ENCODE data around the gene PRRT2.
A peak's percentile ranks its signal among the peaks of the same experiment; 100 is the strongest.
"Not testable (repeated sequence)": the region's sequence is repeated elsewhere in the genome, so short reads cannot be mapped to it uniquely, and the experiment has no call there.

PRRT2 gene

DNA sequence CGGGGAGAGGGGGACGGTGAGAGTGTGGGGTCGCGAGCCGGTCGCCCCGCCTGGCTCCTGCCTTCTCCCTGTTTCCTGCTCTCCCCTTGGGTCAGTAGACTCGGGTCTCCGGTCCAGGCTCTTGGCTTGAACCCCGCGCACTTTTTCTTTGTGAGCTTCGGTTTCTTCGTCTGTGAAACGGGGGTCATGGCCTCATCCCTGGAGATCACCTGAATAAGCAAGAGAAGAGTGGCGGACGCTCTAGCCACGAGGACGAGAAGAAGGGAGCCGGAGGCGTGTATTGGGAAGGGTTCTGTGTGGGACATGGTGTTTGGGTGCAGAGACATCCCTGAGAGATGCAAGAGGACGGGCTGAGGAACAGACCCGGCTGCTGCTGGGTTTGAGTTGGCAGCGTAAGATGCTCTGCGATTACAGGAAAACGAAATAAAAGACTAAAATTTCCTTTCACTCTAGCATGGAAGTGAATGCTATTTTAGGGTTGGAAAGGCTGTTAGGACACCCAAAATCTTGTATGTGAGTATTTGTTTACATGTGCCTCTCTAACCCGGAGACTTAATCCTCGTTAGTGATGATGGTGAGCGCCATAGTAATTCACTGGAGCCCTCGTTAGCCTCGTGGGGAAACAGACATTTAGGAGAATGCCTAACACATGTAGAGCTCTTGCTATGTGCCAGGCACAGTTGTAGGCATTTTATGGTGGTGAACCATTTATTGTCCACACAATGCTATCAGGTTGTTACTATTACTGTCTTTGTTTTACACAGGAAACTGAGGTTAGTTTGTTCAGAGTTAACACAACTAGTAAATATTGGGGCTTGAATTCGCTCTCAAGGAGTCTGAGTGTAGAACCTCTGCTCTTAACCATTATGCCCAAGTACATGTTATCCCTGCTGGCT is 20.8 kb upstream of the PRRT2 start:
- DNase-seq: no peak

DNA sequence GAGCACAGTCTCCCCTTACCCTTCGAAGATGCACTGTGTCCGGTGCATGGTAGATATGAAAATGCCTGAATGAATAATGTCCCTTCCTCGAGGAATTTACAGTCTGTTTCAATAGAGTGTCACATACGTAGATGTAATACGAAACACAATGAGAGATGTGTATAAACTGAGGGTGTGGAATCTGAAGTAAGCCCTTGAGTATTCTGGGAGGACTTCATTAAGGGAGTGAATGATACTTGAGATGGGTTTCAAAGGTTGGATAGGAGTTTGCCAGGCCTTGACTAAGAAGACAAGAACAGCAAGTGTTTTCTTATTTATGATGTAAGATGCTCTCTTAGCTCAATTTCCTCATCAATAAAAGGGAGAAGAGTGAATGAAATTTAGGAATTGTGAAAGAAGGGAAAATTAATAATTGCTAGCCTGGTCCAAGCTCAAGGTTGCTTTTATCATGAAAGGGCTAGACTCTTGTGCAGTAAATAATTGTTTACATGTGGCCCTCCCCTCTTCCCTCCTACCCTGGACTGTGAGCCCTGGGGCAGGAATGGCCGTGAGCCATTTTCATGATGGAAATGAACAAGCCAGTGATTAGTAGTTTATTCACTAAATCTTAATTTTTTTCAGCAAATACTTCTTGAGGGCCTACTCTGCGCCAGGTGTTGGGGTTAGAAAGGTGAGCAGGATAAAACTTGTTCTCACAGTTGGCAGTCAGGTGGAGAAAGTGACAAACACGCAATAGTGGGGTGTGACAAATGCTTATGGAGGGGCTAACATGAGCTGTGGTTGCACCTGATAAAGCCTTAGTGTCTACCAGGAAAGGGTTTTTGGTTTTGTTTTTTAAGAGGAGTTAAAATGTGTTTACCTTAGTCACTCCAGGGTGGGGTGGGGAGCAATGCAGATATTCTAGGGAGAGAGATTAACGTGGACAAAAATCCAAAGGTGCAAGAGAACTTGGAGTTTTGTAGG is 19.9 kb upstream of the PRRT2 start:
- no peak for DNase-seq

DNA sequence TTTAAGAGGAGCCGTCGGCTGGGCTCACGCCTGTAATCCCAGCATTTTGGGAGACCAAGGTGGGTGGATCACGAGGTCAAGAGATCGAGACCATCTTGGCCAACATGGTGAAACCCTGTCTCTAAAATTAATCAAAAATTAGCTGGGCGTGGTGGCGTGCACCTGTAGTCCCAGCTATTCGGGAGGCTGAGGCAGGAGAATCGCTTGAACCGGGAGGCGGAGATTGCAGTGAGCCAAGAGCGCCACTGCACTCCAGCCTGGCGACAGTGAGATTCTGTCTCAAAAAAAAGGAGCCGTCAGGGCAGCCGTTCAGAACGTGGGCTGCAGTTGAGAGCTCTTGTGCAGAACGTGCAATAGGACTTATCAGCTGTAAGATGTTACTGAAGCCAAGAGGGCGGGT is 18.8 kb upstream of the PRRT2 start:
- not testable (repeated sequence) for DNase-seq

DNA sequence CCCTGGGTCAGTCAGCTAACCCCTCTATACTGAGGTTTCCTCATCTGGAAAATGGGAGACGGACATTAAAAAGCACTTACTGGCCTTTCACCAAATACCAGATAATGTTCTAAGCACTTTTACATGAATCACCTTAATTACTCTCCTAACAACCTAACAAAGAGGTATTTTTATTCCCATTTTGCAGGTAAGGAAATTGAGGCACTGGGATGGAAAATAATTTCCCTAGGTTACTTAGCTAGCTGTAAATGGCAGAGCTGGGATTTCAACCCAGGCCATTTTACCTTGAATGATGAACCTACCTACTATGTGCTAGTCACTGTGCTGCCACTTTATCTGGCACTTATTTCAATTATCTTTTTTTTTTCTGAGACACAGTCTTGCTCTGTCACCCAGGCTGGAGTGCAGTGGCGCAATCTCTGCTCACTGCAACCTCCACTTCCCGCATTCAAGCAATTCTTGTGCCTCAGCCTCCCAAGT is 17.7 kb upstream of the PRRT2 start:
- no peak for DNase-seq

DNA sequence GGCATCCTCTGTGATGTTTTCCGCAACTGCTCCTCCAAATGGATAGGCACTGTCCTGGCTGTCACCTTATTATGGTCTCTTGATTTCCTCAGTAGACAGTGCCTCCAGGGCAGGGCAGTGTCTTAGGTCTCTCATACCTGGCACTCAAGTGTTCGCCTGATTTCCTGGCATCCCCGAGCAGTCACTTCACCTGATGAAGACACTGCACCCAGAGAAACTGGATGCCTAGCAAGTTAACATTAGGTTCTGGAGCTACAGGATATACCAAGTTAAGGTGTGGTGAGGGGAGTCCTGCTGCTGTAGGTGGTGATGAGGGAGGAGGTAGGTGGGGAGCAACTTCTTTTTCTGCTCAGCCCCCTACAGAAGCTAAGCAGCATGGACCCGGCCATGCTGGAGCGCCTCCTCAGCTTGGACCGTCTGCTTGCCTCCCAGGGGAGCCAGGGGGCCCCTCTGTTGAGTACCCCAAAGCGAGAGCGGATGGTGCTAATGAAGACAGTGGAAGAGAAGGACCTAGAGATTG is 9.5 kb upstream of the PRRT2 start:
- no peak for DNase-seq

DNA sequence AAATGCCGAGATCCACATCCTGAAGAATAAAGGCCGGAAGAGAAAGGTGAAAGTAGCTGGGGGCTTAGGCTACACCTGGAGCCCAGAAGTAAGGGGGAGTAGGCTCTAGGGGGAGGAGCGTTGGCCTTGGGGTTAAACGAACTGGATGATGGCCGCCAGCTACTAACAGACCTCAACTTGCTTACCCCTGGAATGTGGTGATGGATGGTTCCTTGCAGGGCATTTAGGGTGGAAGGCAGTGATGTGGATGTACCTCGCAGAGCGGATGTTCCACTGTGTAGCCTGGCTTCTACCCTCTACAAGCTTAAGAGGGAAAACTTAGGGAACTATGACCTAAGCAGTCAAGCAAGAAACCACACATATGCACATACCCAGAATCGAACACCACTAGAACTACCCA is 8.0 kb upstream of the PRRT2 start:
- DNase-seq: no peak

DNA sequence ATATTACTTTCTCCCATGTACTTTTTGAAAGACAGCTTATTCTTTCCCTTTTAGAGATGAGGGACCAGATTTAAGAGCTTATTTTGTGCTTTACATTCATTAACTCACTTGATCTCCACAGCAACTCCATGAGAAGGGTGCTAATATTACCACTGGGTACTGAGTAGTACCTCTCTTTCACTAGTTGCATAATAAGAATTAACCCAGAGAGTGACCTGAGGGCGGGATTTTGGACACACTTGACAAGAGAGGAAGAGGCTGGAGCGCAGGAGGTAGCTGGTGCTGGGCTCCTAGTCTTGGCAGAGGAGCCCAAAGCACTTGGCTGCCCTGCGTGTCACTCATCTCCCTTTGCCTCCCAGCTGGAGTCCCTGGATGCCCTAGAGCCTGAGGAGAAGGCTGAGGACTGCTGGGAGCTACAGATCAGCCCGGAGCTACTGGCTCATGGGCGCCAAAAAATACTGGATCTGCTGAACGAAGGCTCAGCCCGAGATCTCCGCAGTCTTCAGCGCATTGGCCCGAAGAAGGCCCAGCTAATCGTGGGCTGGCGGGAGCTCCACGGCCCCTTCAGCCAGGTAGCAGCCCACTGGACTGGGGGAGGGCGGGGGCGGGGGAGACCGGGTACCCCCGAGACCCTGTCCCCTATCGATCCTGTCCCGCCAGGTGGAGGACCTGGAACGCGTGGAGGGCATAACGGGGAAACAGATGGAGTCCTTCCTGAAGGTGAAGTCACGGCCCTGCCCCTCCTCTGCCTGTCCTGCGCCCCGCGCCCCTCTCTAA is 7.3 kb upstream of the PRRT2 start:
- no peak for DNase-seq

DNA sequence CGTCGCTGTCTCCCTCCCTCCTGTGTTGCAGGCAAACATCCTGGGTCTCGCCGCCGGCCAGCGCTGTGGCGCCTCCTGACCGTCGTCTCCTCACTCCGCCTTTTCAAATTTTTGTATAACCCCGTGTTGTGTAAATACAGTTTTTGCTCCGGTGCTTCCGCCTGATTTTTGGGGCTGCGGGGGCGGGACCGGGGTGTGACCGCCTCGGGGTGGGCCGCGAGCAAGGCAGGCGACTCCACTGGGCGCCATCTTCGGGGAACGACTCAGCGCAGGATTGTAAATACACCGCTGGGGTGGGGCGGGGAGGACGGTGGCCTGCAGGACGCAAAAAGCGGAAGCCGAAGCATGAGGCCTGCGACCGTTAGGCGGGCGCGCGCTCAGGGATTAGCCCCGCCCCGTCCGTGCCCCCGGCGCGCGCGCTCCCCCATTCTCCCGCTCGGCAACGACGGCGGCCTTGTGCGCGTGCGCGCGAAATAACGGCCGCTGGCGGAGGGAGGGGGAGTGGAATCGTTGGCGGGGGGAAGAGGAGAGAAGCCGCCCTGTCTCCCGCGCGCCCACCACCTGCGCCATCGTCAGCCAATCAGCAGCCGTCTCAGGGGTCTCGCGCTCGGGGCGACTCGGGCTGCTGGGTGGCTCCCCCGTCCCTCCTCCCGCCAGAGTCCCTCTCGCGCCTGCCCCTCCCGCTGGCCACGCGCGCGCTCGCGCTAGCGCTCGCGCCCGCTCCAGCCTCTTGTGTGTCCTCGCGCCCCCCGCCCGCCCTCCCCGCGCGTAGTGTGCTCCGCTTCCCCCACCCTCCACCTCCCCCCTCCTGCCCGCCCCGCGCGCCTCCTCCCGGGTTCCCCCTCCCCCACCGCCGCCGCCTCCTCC is 6.5 kb upstream of the PRRT2 start:
- peak; percentile 95 for DNase-seq

DNA sequence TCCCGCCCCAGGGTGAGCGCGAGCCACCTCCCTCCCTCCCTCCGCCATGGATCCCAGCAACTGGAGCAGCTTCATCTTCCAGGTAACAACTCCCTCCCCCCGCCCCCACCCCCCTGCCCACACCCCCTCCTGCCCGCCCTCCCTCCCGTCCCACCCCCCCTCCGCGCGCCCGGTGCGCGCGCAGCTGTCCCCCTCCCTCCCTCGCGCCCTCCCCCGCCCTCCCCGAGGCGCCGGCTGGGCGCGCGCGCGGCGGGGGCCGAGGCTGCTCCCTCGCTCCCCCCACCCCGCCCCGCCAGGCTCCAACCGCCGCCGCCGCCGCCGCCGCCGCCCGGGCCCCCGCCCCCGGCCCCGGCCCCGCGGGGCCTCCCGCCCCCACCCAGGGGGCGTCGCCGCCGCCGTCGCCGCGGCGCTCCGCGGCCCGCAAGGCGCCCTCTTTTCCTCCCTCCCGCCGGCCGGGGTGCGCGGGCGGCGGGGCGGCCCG is 5.9 kb upstream of the PRRT2 start, which contains the start of gene MAZ:
Gene MAZ, plus strand, starts transcription at position 431 of the 481 bp plus-strand sequence. CDS start 173 bp downstream, outside the sequence.
- no peak for DNase-seq

DNA sequence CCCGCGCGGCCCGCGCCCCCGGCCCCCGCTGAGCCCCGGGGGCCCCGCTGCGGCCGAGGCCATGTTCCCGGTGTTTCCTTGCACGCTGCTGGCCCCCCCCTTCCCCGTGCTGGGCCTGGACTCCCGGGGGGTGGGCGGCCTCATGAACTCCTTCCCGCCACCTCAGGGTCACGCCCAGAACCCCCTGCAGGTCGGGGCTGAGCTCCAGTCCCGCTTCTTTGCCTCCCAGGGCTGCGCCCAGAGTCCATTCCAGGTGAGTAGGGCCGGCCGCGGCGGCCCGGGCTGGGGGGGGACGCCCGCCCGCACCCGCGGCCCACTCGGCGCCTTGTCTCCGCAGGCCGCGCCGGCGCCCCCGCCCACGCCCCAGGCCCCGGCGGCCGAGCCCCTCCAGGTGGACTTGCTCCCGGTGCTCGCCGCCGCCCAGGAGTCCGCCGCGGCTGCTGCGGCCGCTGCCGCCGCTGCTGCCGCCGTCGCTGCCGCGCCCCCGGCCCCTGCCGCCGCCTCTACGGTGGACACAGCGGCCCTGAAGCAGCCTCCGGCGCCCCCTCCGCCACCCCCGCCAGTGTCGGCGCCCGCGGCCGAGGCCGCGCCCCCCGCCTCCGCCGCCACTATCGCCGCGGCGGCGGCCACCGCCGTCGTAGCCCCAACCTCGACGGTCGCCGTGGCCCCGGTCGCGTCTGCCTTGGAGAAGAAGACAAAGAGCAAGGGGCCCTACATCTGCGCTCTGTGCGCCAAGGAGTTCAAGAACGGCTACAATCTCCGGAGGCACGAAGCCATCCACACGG is 5.2 kb upstream of the PRRT2 start:
- peak; percentile 25 for DNase-seq

DNA sequence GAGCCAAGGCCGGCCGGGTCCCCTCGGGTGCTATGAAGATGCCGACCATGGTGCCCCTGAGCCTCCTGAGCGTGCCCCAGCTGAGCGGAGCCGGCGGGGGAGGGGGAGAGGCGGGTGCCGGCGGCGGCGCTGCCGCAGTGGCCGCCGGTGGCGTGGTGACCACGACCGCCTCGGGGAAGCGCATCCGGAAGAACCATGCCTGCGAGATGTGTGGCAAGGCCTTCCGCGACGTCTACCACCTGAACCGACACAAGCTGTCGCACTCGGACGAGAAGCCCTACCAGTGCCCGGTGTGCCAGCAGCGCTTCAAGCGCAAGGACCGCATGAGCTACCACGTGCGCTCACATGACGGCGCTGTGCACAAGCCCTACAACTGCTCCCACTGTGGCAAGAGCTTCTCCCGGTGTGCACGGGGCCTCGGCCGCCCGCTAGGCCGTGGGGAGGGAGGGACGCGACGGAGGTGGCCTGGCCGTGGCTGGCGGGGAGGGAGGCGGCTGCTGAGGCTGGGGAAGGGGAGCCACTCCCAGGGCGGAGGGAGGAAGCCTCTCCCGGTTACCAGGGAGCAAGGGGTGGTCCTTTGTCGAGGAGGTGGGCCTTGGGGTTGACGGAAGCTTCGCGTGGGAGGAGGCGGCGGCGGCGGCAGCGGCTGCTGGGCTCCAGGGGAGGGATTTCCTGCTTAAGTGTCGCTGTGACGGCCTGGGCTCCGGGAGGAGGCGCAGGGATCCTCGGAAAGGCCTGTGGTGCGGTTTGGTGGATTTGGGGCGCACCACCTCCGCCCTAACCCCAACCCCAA is 4.4 kb upstream of the PRRT2 start:
- peak; percentile 62 for DNase-seq

DNA sequence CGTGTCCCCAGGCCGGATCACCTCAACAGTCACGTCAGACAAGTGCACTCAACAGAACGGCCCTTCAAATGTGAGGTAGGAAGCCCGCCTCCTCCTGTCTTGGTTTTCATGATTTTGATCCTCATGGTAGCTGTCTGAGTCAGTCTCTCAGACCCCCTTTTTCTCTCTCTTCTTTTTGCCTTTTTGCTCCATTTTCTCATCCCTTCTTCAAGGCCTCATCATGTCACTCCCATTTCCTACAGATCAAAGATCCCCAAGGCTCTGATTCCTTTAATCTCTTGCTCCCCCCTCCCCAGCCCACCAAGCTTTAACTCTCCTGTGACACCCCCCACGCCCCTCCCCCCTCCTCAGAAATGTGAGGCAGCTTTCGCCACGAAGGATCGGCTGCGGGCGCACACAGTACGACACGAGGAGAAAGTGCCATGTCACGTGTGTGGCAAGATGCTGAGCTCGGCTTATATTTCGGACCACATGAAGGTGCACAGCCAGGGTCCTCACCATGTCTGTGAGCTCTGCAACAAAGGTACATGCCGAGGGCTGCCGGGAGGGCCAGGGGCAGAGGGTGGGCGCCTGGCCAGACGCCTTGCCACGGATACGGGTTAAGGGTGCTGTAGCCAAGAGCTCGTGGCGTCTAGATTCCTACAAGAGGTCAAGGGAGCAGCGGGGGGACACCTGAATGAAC is 3.6 kb upstream of the PRRT2 start:
- DNase-seq: no peak

DNA sequence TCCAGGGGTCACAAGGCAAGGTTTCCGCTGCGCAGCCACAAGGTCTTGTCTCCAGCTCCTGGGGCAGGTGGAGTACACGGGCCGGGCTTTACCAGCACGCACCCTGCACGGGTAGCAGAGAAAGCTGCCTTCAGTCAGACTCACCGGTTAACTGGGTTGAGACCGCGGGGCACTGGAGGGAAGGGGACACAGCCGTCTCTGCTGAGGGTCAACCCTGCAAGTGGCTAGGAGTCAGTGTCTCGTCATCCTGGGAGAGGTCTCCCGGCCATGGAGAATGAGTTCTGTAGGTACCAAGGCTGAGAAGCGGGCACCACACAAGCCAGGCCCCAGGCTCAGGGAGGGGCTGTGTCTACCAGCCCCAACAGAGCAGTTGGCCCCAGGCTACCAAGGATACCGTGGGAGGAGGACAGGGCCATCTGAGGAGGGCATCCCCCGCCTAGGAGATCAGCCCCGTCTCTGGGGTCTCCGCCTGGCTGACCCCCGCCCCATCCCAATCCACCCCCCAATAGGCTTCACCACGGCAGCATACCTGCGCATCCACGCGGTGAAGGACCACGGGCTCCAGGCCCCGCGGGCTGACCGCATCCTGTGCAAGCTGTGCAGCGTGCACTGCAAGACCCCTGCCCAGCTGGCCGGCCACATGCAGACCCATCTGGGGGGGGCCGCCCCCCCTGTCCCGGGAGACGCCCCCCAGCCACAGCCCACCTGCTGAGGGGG is 2.8 kb upstream of the PRRT2 start:
- DNase-seq: no peak

DNA sequence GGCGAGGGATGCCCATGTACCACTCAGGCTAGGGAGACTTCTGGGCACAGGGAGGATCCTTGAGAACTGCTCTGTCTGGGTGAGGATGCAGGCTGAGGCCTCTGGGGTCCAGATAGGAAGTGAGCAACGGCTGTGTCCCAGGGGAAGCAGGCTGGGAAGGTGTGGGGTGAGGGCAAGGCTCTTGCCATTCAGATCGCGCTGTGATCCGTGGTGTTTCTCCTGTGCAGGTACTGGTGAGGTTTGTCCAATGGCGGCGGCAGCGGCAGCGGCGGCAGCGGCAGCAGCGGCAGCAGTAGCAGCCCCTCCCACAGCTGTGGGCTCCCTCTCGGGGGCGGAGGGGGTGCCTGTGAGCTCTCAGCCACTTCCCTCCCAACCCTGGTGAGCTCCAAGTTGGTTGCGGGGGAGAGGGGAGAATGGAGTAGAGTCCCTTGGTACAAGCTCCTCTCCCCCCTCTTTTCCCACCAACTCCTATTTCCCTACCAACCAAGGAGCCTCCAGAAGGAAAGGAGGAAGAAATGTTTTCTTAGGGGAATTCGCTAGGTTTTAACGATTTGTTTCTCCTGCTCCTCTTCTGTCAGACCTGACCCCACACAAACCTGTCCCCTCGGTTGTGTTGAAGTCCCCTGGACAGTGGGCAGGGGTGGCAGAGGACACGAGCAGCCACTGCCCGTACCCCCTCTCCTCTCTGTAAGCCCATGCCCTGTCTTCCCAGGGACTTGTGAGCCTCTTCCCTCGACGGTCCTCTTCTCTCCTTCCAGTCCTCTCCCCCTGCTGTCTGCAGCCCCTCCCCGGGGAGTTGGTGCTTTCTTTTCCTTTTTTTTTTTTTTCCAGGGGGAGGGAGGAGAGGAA is 1.9 kb upstream of the PRRT2 start:
- DNase-seq: no peak

DNA sequence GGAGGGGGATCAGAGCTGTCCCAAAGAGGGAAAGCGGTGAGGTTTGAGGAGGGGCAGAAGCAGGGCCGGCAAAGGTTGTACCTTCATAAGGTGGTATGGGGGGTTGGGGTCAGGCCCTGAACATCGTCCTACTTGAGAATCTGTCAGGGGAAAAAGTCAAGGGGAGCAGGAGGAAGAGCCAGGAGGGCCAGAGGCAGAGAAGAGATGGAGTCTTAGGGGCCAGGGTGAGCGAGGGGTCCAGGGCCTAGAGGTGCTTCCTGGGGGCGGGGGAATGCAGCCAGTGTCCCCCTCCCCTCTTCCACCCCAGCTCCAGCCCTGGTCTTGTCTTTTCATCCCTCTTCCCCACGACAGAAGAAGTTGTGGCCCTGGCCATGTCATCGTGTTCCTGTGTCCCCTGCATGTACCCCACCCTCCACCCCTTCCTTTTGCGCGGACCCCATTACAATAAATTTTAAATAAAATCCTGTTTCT is 1.3 kb upstream of the PRRT2 start:
- DNase-seq: no peak

DNA sequence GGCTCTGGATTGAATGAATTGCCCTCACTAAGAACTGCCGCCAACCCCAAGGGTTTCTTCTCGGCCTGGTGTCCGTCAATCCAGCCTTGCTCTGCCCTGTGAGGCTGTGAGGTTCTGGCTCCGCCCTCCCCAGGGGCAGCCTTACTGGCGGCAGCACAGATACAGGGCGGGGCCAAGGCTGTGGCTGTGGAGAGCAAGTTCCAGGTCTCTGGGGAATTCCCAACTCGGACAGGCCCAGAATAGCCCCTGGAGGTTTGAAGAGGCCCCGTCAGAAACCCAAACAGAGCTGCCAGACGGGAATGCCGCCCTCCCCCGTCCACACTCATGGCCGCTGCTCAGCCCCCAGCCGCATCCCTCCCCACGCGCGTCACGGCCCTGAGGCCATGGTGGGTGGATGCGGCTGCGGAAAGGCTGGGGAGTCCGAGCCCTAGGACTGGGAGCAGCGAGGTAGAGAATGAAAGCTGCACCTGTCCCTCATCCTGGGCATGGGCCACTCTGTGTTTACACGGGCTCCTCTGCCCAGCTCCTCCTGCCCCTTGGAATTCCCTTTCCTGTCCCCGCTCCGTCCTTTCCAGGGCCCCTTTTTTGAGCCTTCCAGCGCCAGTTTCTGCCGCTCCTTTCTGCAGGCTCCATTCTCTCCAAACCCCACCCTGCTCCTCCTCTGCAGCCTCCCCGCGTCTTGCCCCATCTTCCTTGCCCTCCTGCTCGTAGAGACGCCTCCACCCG is 660 bp upstream of the PRRT2 start:
- DNase-seq: peak; percentile 32
